ENCODE measurements around the gene DUOX1.

GRCh38 chr15:45179221-45179985 lies 49.6 kb downstream of the DUOX1 start:
- TF ChIP-seq CTCF (IDR thresholded peaks at IDR 0.05; ENCODE audit: insufficient read depth, low read length) (peak; percentile 13), SPI1 (IDR thresholded peaks at IDR 0.05; ENCODE audit: borderline replicate concordance, low read depth) (no peak), GABPA (IDR thresholded peaks at IDR 0.05; ENCODE audit: low read depth) (no peak), REST (IDR thresholded peaks at IDR 0.05; ENCODE audit: insufficient replicate concordance, low read depth) (no peak), POLR2AphosphoS5 (IDR thresholded peaks at IDR 0.05; ENCODE audit: low read depth) (no peak)
